Mucosa of rectum (tissue), 2 donors: ENCODE data around the gene FBLN2.

Experiments
- H3K27ac ChIP-seq, 2 donors: one replicate each; pipeline ENCODE4 v1.7.0; 2013; ENCODE audit warnings: inconsistent platforms in 2 of 2, low read depth in 2 of 2, low read length in 2 of 2
- H3K27me3 ChIP-seq, 2 donors: one replicate each; pipeline ENCODE4 v1.7.0; 2013; ENCODE audit warnings: low read length in 2 of 2; ENCODE audit not compliant: control insufficient read depth in 2 of 2, insufficient read depth in 2 of 2
- H3K36me3 ChIP-seq, 2 donors: one replicate each; pipeline ENCODE4 v1.7.0; 2013; ENCODE audit warnings: low read length in 2 of 2; ENCODE audit not compliant: control insufficient read depth in 2 of 2, insufficient read depth in 2 of 2
- H3K4me1 ChIP-seq, 2 donors: one replicate each; pipeline ENCODE4 v1.7.0; 2013; ENCODE audit warnings: low read length in 2 of 2, mild to moderate bottlenecking in 1 of 2; ENCODE audit not compliant: control insufficient read depth in 2 of 2, insufficient read depth in 2 of 2
- H3K4me3 ChIP-seq, 2 donors: one replicate each; pipeline ENCODE4 v1.7.0; 2013; ENCODE audit warnings: low read length in 2 of 2
- H3K9ac ChIP-seq, 2 donors: one replicate each; pipeline ENCODE4 v1.7.0; 2013; ENCODE audit warnings: low read length in 2 of 2, low read depth in 1 of 2, mild to moderate bottlenecking in 1 of 2
- H3K9me3 ChIP-seq, 2 donors: one replicate each; pipeline ENCODE4 v1.7.0; 2013; ENCODE audit warnings: low read length in 2 of 2; ENCODE audit not compliant: control insufficient read depth in 2 of 2
- donor health status: healthy.
- donor health status: Normal muscosa, but diverticular disease.

The FBLN2 gene

GRCh38 chr3:13599887-13600450 lies 51.0 kb downstream of the FBLN2 start:
- Histone ChIP-seq H3K9me3 (no peaks in the 10 kb centered on the region), H3K27me3 (peaks cover 0 to 3% of the 10 kb centered on the region in 2 donors), H3K9ac (no peak overlapping the region), H3K36me3 (no peaks in the 10 kb centered on the region), H3K4me1 (no peaks in the 10 kb centered on the region), H3K4me3 (no peak overlapping the region), H3K27ac (no peak overlapping the region)

GRCh38 chr3:13600950-13601691 lies 52.2 kb downstream of the FBLN2 start:
- H3K4me3 ChIP-seq, result no peak overlapping the region
- H3K9me3 ChIP-seq, result no peaks in the 10 kb centered on the region
- no peaks in the 10 kb centered on the region for H3K36me3 ChIP-seq
- no peaks in the 10 kb centered on the region for H3K4me1 ChIP-seq
- H3K27ac ChIP-seq, result no peak overlapping the region
- peaks cover 0 to 1% of the 10 kb centered on the region in 2 donors for H3K27me3 ChIP-seq
- no peak overlapping the region for H3K9ac ChIP-seq

- no peaks in the 10 kb centered on the region for H3K27me3 ChIP-seq
- H3K4me1 ChIP-seq, result no peaks in the 10 kb centered on the region
- no peaks in the 10 kb centered on the region for H3K9me3 ChIP-seq
- H3K27ac ChIP-seq, result no peak overlapping the region
- H3K4me3 ChIP-seq, result no peak overlapping the region
- no peaks in the 10 kb centered on the region for H3K36me3 ChIP-seq
- no peak overlapping the region for H3K9ac ChIP-seq
Observed at GRCh38 chr3:13601692-13602080, 52.8 kb downstream of the FBLN2 start.

GRCh38 chr3:13605555-13605954 lies 56.6 kb downstream of the FBLN2 start:
- H3K4me3 ChIP-seq, result no peak overlapping the region
- no peaks in the 10 kb centered on the region for H3K4me1 ChIP-seq
- H3K27ac ChIP-seq, result no peak overlapping the region
- H3K9me3 ChIP-seq, result no peaks in the 10 kb centered on the region
- peaks cover 0 to 3% of the 10 kb centered on the region in 2 donors for H3K27me3 ChIP-seq
- no peak overlapping the region for H3K9ac ChIP-seq
- H3K36me3 ChIP-seq, result no peaks in the 10 kb centered on the region

GRCh38 chr3:13607821-13608597 lies 59.1 kb downstream of the FBLN2 start:
- H3K9me3 ChIP-seq, result no peaks in the 10 kb centered on the region
- no peak overlapping the region for H3K9ac ChIP-seq
- H3K4me3 ChIP-seq, result no peak overlapping the region
- H3K27me3 ChIP-seq, result peaks cover 0 to 3% of the 10 kb centered on the region in 2 donors
- no peaks in the 10 kb centered on the region for H3K4me1 ChIP-seq
- H3K36me3 ChIP-seq, result no peaks in the 10 kb centered on the region
- no peak overlapping the region for H3K27ac ChIP-seq

- Histone ChIP-seq H3K27me3 (peaks cover 0 to 3% of the 10 kb centered on the region in 2 donors), H3K4me3 (no peak overlapping the region), H3K4me1 (no peaks in the 10 kb centered on the region), H3K9me3 (no peaks in the 10 kb centered on the region), H3K9ac (no peak overlapping the region), H3K27ac (no peak overlapping the region), H3K36me3 (no peaks in the 10 kb centered on the region)
Observed at GRCh38 chr3:13608969-13609725, 60.2 kb downstream of the FBLN2 start.

- no peaks in the 10 kb centered on the region for H3K4me1 ChIP-seq
- no peak overlapping the region for H3K9ac ChIP-seq
- no peaks in the 10 kb centered on the region for H3K9me3 ChIP-seq
- H3K4me3 ChIP-seq, result no peak overlapping the region
- H3K36me3 ChIP-seq, result no peaks in the 10 kb centered on the region
- peaks cover 0 to 3% of the 10 kb centered on the region in 2 donors for H3K27me3 ChIP-seq
- H3K27ac ChIP-seq, result no peak overlapping the region
Observed at GRCh38 chr3:13610006-13610570, 61.2 kb downstream of the FBLN2 start.

- no peaks in the 10 kb centered on the region for H3K4me1 ChIP-seq
- H3K4me3 ChIP-seq, result no peak overlapping the region
- H3K9ac ChIP-seq, result no peak overlapping the region
- H3K27me3 ChIP-seq, result peaks cover 0 to 3% of the 10 kb centered on the region in 2 donors
- H3K36me3 ChIP-seq, result no peaks in the 10 kb centered on the region
- H3K27ac ChIP-seq, result no peak overlapping the region
- H3K9me3 ChIP-seq, result no peaks in the 10 kb centered on the region
Observed at GRCh38 chr3:13611221-13611620, 62.3 kb downstream of the FBLN2 start.

GRCh38 chr3:13612829-13613228 lies 63.9 kb downstream of the FBLN2 start:
- no peak overlapping the region for H3K4me3 ChIP-seq
- no peak overlapping the region for H3K27ac ChIP-seq
- peaks cover 0 to under 1% of the 10 kb centered on the region in 2 donors for H3K36me3 ChIP-seq
- no peaks in the 10 kb centered on the region for H3K9me3 ChIP-seq
- no peaks in the 10 kb centered on the region for H3K4me1 ChIP-seq
- H3K27me3 ChIP-seq, result peaks cover 0 to 3% of the 10 kb centered on the region in 2 donors
- H3K9ac ChIP-seq, result no peak overlapping the region
